ENCODE results near the gene FBXL17.

- TF ChIP-seq CTCF (IDR thresholded peaks at IDR 0.05) = no peak
- TF ChIP-seq ZFX (IDR thresholded peaks at IDR 0.05; ENCODE audit: borderline replicate concordance) = no peak
Observed at GRCh38 chr5:108216890-108217289, 165.0 kb downstream of the FBXL17 start.

All from 22Rv1 (cell line).